H1 (cell line): ENCODE data around the gene COASY. TPM values are rescaled to one million over a fixed set of nuclear protein-coding genes. Genes with fewer than 3 reads are reported as not detected.

Experiments
- CTCF ChIA-PET: fragments of 300-600 bp; sonication (Branson Sonifier 250); formaldehyde crosslinking; loops from one replicate; lab custom pipeline; 2021; ENCODE audit not compliant: partially characterized antibody; lab: Charles Lee
- POLR2A ChIA-PET: fragments of 300-600 bp; sonication (Branson Sonifier 250); formaldehyde crosslinking; loops from one replicate; lab custom pipeline; 2021; ENCODE audit warnings: inconsistent platforms; ENCODE audit not compliant: partially characterized antibody; lab: Charles Lee
- DNase-seq, 2 experiments: peaks; one replicate each; pipeline versions ENCODE4 v3.0.0 to v3.0.0-alpha.2; 2010 to 2022; ENCODE audit warnings: low spot score in 2 of 2, low read depth in 1 of 2, mixed read lengths in 1 of 2
- FAIRE-seq: peaks from 2 replicates; lab custom pipeline; 2011; peaks lifted over from hg19 to GRCh38; lab: Jason Lieb, UNC
- H2AFZ ChIP-seq: 2 replicates; pipeline ENCODE4 v1.8.1; 2012; ENCODE audit warnings: low read length, inconsistent platforms
- H2AK5ac ChIP-seq: 2 replicates; pipeline ENCODE4 v1.6.1; 2013; ENCODE audit warnings: low read depth, low read length
- H2BK120ac ChIP-seq: replicated peaks from 2 replicates; pipeline ENCODE3; 2013; ENCODE audit warnings: low read depth, low read length, inconsistent platforms
- H2BK12ac ChIP-seq: 2 replicates; pipeline ENCODE4 v1.6.1; 2013; ENCODE audit warnings: low read depth, low read length
- H2BK15ac ChIP-seq: 2 replicates; pipeline ENCODE4 v1.6.1; 2013; ENCODE audit warnings: low read length
- H2BK20ac ChIP-seq: 2 replicates; pipeline ENCODE4 v1.6.1; 2013; ENCODE audit warnings: low read length
- H2BK5ac ChIP-seq: 2 replicates; pipeline ENCODE4 v1.6.1; 2013; ENCODE audit warnings: low read depth, low read length
- H3K14ac ChIP-seq: 2 replicates; pipeline ENCODE4 v1.6.1; 2013; ENCODE audit warnings: inconsistent platforms; ENCODE audit not compliant: insufficient read length
- H3K18ac ChIP-seq: 2 replicates; pipeline ENCODE4 v1.6.1; 2013; ENCODE audit warnings: low read length; ENCODE audit errors: extremely low read depth
- H3K23ac ChIP-seq: 2 replicates; pipeline ENCODE4 v1.6.1; 2013; ENCODE audit warnings: inconsistent platforms; ENCODE audit not compliant: insufficient read length
- H3K23me2 ChIP-seq: 2 replicates; pipeline ENCODE4 v1.6.1; 2013; ENCODE audit warnings: low read depth, low read length
- H3K27ac ChIP-seq: 2 replicates; pipeline ENCODE4 v1.6.1; 2011; ENCODE audit warnings: low read depth, low read length, inconsistent platforms
- H3K27me3 ChIP-seq, 4 experiments: replicated peaks in 1 of 4; 1 replicate in 1 of 4; 2 replicates in 3 of 4; pipeline versions ENCODE4 v1.6.1 to v1.8.1; 2011 to 2013; ENCODE audit warnings: low read length in 3 of 4, mild to moderate bottlenecking in 3 of 4, inconsistent platforms in 2 of 4, mixed read lengths in 2 of 4, moderate library complexity in 1 of 4; ENCODE audit not compliant: control insufficient read depth in 3 of 4, insufficient read depth in 3 of 4; ENCODE audit errors: extremely low read depth in 1 of 4
- H3K36me3 ChIP-seq, 4 experiments: 2 replicates each; pipeline versions ENCODE4 v1.6.1 to v1.8.1; 2011 to 2013; ENCODE audit warnings: mild to moderate bottlenecking in 4 of 4, low read length in 3 of 4, moderate library complexity in 2 of 4, control low read depth in 1 of 4, inconsistent platforms in 1 of 4; ENCODE audit not compliant: insufficient read depth in 4 of 4, control insufficient read depth in 2 of 4
- H3K4ac ChIP-seq: replicated peaks from 2 replicates; pipeline ENCODE3; 2013; ENCODE audit warnings: low read length, low read depth, mixed read lengths, inconsistent platforms; ENCODE audit not compliant: insufficient read length
- H3K4me1 ChIP-seq, 4 experiments: replicated peaks in 1 of 4; 1 replicate in 1 of 4; 2 replicates in 3 of 4; pipeline versions ENCODE4 v1.6.1 to v1.8.1; 2011 to 2013; ENCODE audit warnings: low read length in 3 of 4, inconsistent platforms in 2 of 4, mixed read lengths in 1 of 4; ENCODE audit not compliant: insufficient read depth in 4 of 4, control insufficient read depth in 3 of 4
- H3K4me2 ChIP-seq, 2 experiments: 2 replicates each; pipeline versions ENCODE4 v1.6.1 to v1.8.1; 2011 to 2013; ENCODE audit warnings: low read depth in 2 of 2, low read length in 2 of 2, control low read depth in 1 of 2, inconsistent platforms in 1 of 2, mild to moderate bottlenecking in 1 of 2; ENCODE audit not compliant: insufficient read depth in 1 of 2
- H3K4me3 ChIP-seq, 4 experiments: fragments of 200-600, 300-600 bp in 1 of 4; sonication (generic), shearing (Covaris generic), sonication (Bioruptor Twin) in 1 of 4; 2 replicates each; pipeline versions ENCODE4 v1.5.1 to v1.8.1; 2011 to 2016; ENCODE audit warnings: low read length in 4 of 4, low read depth in 3 of 4, control low read depth in 2 of 4, inconsistent platforms in 2 of 4, mild to moderate bottlenecking in 2 of 4, mixed read lengths in 1 of 4, moderate library complexity in 1 of 4; ENCODE audit not compliant: insufficient read depth in 2 of 4; ENCODE audit errors: extremely low read depth in 1 of 4
- H3K56ac ChIP-seq: replicated peaks from 2 replicates; pipeline ENCODE3; 2013; ENCODE audit warnings: low read depth, mild to moderate bottlenecking, mixed read lengths, low read length, inconsistent platforms; ENCODE audit not compliant: insufficient read length
- H3K79me1 ChIP-seq: 2 replicates; pipeline ENCODE4 v1.6.1; 2013; ENCODE audit warnings: low read depth, low read length, control low read depth
- H3K79me2 ChIP-seq, 2 experiments: 2 replicates each; pipeline versions ENCODE4 v1.6.1 to v1.8.1; 2012 to 2013; ENCODE audit warnings: low read length in 2 of 2, mild to moderate bottlenecking in 2 of 2, inconsistent platforms in 1 of 2; ENCODE audit not compliant: insufficient read depth in 2 of 2, control insufficient read depth in 1 of 2
- H3K9ac ChIP-seq, 4 experiments: replicated peaks in 1 of 4; 1 replicate in 1 of 4; 2 replicates in 3 of 4; pipeline versions ENCODE4 v1.6.1 to v1.8.1; 2011 to 2013; ENCODE audit warnings: low read depth in 3 of 4, low read length in 3 of 4, control low read depth in 2 of 4, mild to moderate bottlenecking in 2 of 4, moderate library complexity in 2 of 4, inconsistent platforms in 1 of 4; ENCODE audit errors: extremely low read depth in 1 of 4
- H3K9me3 ChIP-seq, 2 experiments: 2 replicates each; pipeline versions ENCODE4 v1.6.1 to v1.8.1; 2012 to 2013; ENCODE audit warnings: mild to moderate bottlenecking in 2 of 2, moderate library complexity in 2 of 2, control low read depth in 1 of 2, inconsistent platforms in 1 of 2, low read depth in 1 of 2, low read length in 1 of 2, mixed read lengths in 1 of 2; ENCODE audit not compliant: insufficient read depth in 2 of 2
- H4K20me1 ChIP-seq, 2 experiments: replicated peaks in 1 of 2; 2 replicates each; pipeline versions ENCODE3 to v1.8.1; 2011 to 2013; ENCODE audit warnings: inconsistent platforms in 2 of 2, low read length in 2 of 2, mild to moderate bottlenecking in 1 of 2; ENCODE audit not compliant: insufficient read depth in 2 of 2, control insufficient read depth in 1 of 2
- H4K5ac ChIP-seq: 2 replicates; pipeline ENCODE4 v1.6.1; 2013; ENCODE audit warnings: low read length, low read depth, mixed read lengths, inconsistent platforms; ENCODE audit not compliant: insufficient read length
- H4K8ac ChIP-seq: 2 replicates; pipeline ENCODE4 v1.8.0; 2013; ENCODE audit warnings: mild to moderate bottlenecking, moderate library complexity, low read length, inconsistent platforms; ENCODE audit not compliant: insufficient read depth; ENCODE audit errors: extremely low read depth
- H4K91ac ChIP-seq: replicated peaks from 2 replicates; pipeline ENCODE3; 2013; ENCODE audit warnings: low read length, mixed read lengths, inconsistent platforms; ENCODE audit not compliant: insufficient read length
- ATF3 ChIP-seq: IDR thresholded peaks from 2 replicates; pipeline ENCODE4 v1.6.1; 2011; ENCODE audit warnings: low read depth, mild to moderate bottlenecking, low read length; ENCODE audit not compliant: insufficient read depth
- BCL11A ChIP-seq, 2 experiments: IDR thresholded peaks; one replicate each; pipeline ENCODE4 v1.6.1; 2011; ENCODE audit warnings: low read depth in 2 of 2, low read length in 2 of 2, mild to moderate bottlenecking in 2 of 2
- CEBPB ChIP-seq: IDR thresholded peaks from 2 replicates; pipeline ENCODE4 v1.6.1; 2012; ENCODE audit warnings: low read depth, low read length
- CTBP2 ChIP-seq: IDR thresholded peaks from 2 replicates; pipeline ENCODE4 v1.7.0; 2011; ENCODE audit warnings: borderline replicate concordance, mild to moderate bottlenecking, moderate library complexity, mixed read lengths, low read length; ENCODE audit not compliant: insufficient read depth, insufficient read length
- JUND ChIP-seq: IDR thresholded peaks from 2 replicates; pipeline ENCODE4 v1.6.1; 2011; ENCODE audit warnings: mild to moderate bottlenecking, improper control_type of control experiment, low read length
- SP2 ChIP-seq: IDR thresholded peaks from 2 replicates; pipeline ENCODE4 v1.6.1; 2012; ENCODE audit warnings: mild to moderate bottlenecking, low read length, inconsistent platforms
- SP4 ChIP-seq: IDR thresholded peaks from 2 replicates; pipeline ENCODE4 v1.6.1; 2012; ENCODE audit warnings: low read length, inconsistent platforms
- YY1 ChIP-seq: IDR thresholded peaks from 2 replicates; pipeline ENCODE4 v1.6.1; 2011; ENCODE audit warnings: low read depth, mild to moderate bottlenecking, low read length
- WGBS, 2 experiments: shearing (Covaris generic) in 1 of 2; methylation state at CpG; one replicate each; pipeline versions ENCODE4 v1.1.6 to v1.1.7; 2013 to 2015; ENCODE audit warnings: low lambda C conversion rate in 2 of 2, mixed read lengths in 2 of 2, inconsistent platforms in 1 of 2, low coverage in 1 of 2, missing lambda C conversion rate in 1 of 2; ENCODE audit not compliant: insufficient replicate concordance in 2 of 2, insufficient coverage in 1 of 2, insufficient read length in 1 of 2; ENCODE audit errors: extremely low coverage in 1 of 2, missing lambda C conversion rate in 1 of 2; 5-methylcytosine and 5-hydroxymethylcytosine counted together
- polyA plus RNA-seq, 7 experiments: library from polyadenylated mRNA; depleted of rRNA in 3 of 7; stranded (reverse) in 5 of 7; unstranded in 2 of 7; fragments of >200 nt in 5 of 7; fragments of 200-250 nt in 2 of 7; gene quantifications; 1 replicate in 5 of 7; 2 replicates in 1 of 7; 4 replicates in 1 of 7; pipeline versions ENCODE4 v1.2.1 to v1.2.3, GENCODE V29; 2011 to 2013; ENCODE audit warnings: missing spikeins in 2 of 7, mixed read lengths in 2 of 7
- total RNA-seq: library from RNA; stranded (reverse); fragmentation: NEBNext Ultra II Directional; extraction: Animal tissue kit (Norgen Biotek cat#: 25700); gene quantifications from 2 replicates; pipeline ENCODE4 v1.2.1, GENCODE V29; 2021

COASY gene
- total and polyA plus RNA-seq, 2 of the 8 experiments (the other 6 are each of a cell fraction or from before 2014, with no cell fraction given), result 64.5 to 100 TPM

GRCh38 chr17:42579794-42580551 lies 18.0 kb downstream of the COASY start:
- Histone ChIP-seq H3K79me1 (no peaks in the 10 kb centered on the region), H3K27me3 (no peaks in the 10 kb centered on the region), H3K27ac (no peak overlapping the region), H2BK5ac (no peak overlapping the region), H2AK5ac (no peak overlapping the region), H2AFZ (no peak overlapping the region), H3K56ac (no peak overlapping the region), H2BK12ac (no peak overlapping the region), H3K23ac (no peak overlapping the region), H2BK20ac (no peak overlapping the region), H4K5ac (no peak overlapping the region), H4K20me1 (peaks cover 0 to 1% of the 10 kb centered on the region in 2 experiments), H3K23me2 (peaks cover 9% of the 10 kb centered on the region), H2BK120ac (no peak overlapping the region), H3K4ac (no peak overlapping the region), H3K4me2 (no peak overlapping the region), H4K8ac (peak overlapping the region; percentile 14; the same call in 1 of the 2 replicates), H3K4me1 (no peaks in the 10 kb centered on the region), H3K36me3 (peaks cover 17 to 40% (median 31%) of the 10 kb centered on the region in 4 experiments), H3K79me2 (peaks cover 0 to 19% of the 10 kb centered on the region in 2 experiments; a peak in 2 of 4 replicates), H4K91ac (no peak overlapping the region), H3K9ac (no peak overlapping the region), H3K18ac (no peak overlapping the region), H3K4me3 (no peak overlapping the region), H3K9me3 (no peaks in the 10 kb centered on the region), H2BK15ac (no peak overlapping the region), H3K14ac (no peak overlapping the region)
- POLR2A ChIA-PET, result interaction anchor here (0.8 to 1.2 kb wide), 2 partner anchors 8 to 235 kb away, joined by 3 read pairs; no protein-coding TSS in a partner anchor
- TF ChIP-seq SP2 (no peak), CTBP2 (no peak), JUND (no peak), ATF3 (no peak), BCL11A (IDR thresholded peaks at IDR 0.05; ENCODE audit: low read depth in 2 of 2, low read length in 2 of 2) (no peak), CEBPB (no peak), YY1 (no peak), SP4 (no peak)
- DNase-seq, result no peak
- no peak for FAIRE-seq
- 92% methylated on average over 2 of the region's 2 CpGs; no CpG with 5 or more reads in 1 of the 2 experiments for WGBS, 2 experiments
- CTCF ChIA-PET, result interaction anchor here (1.2 to 3.6 kb wide), 6 partner anchors 11 to 171 kb away, joined by 3 to 16 read pairs (median 6); no protein-coding TSS in a partner anchor
